GM12878 (cell line): ENCODE results near the gene TPGS1. TPM values are rescaled to one million over a fixed set of nuclear protein-coding genes. Genes with fewer than 3 reads are reported as not detected.

Experiments used
- ATAC-seq: fragments of 200-7000 bp; cut with Tn5 transposase; 3 replicates; pipeline ENCODE4 v1.9.1; 2020; ENCODE audit warnings: mild to moderate bottlenecking, moderate library complexity
- BruUV-seq: library from RNA; stranded (reverse); fragments of 400-500 nt; replicated peaks from 2 replicates; lab custom pipeline; 2021; lab: Mats Ljungman, UMichigan
- CTCF ChIA-PET: fragments of 300-600 bp; sonication (Branson Sonifier 250); formaldehyde crosslinking; extraction: SDS; loops from one replicate; lab custom pipeline; 2021; ENCODE audit warnings: inconsistent platforms; lab: Yijun Ruan, JAX
- POLR2A ChIA-PET: fragments of 350-600 bp; formaldehyde crosslinking; extraction: SDS; loops from one replicate; lab custom pipeline; 2021; ENCODE audit warnings: inconsistent platforms; lab: Charles Lee
- RAD21 ChIA-PET: fragments of 300-600 bp; sonication (Branson Sonifier 250); formaldehyde crosslinking; loops from one replicate; lab custom pipeline; 2023; ENCODE audit warnings: antibody characterized with exemption; ENCODE audit not compliant: unreplicated experiment; lab: Charles Lee
- SMC1A ChIA-PET: fragments of 300-600 bp; sonication (Branson Sonifier 250); formaldehyde crosslinking; loops from one replicate; lab custom pipeline; 2023; ENCODE audit not compliant: unreplicated experiment, uncharacterized antibody; lab: Charles Lee
- DNase-seq: peaks from one replicate; pipeline ENCODE4 v3.0.0-alpha.2; 2011; ENCODE audit warnings: low read depth, low spot score
- FAIRE-seq: peaks from 3 replicates; lab custom pipeline; 2011; peaks lifted over from hg19 to GRCh38; lab: Jason Lieb, UNC
- H2AFZ ChIP-seq: 2 replicates; pipeline ENCODE4 v1.6.0; 2011; ENCODE audit warnings: low read depth, low read length, control low read depth; ENCODE audit not compliant: control insufficient read depth
- H3K27ac ChIP-seq: 2 replicates; pipeline ENCODE4 v1.5.1; 2011; ENCODE audit warnings: control low read depth; ENCODE audit not compliant: control insufficient read depth, insufficient read depth
- H3K27me3 ChIP-seq, 2 experiments: replicated peaks in 1 of 2; 2 replicates each; pipeline versions ENCODE4 v1.6.0 to v1.6.1; 2011; ENCODE audit warnings: low read length in 1 of 2; ENCODE audit not compliant: control insufficient read depth in 2 of 2, insufficient read depth in 2 of 2
- H3K36me3 ChIP-seq, 2 experiments: 2 replicates each; pipeline ENCODE4 v1.5.1; 2011; ENCODE audit warnings: low read length in 1 of 2; ENCODE audit not compliant: control insufficient read depth in 2 of 2, insufficient read depth in 2 of 2
- H3K4me1 ChIP-seq: 2 replicates; pipeline ENCODE4 v1.6.1; 2011; ENCODE audit warnings: mild to moderate bottlenecking, low read length, moderate library complexity, mixed read lengths; ENCODE audit not compliant: control insufficient read depth, insufficient read depth
- H3K4me2 ChIP-seq: 2 replicates; pipeline ENCODE4 v1.6.0; 2011; ENCODE audit warnings: control low read depth; ENCODE audit not compliant: control insufficient read depth, insufficient read depth
- H3K4me3 ChIP-seq: fragments of 200-600 bp; sonication (generic); 2 replicates; pipeline ENCODE4 v1.5.1; 2016
- H3K79me2 ChIP-seq: 2 replicates; pipeline ENCODE4 v1.6.0; 2011; ENCODE audit warnings: low read length; ENCODE audit not compliant: control insufficient read depth, insufficient read depth
- H3K9ac ChIP-seq: 2 replicates; pipeline ENCODE4 v1.8.0; 2011; ENCODE audit warnings: low read length, control low read depth, mixed read lengths; ENCODE audit not compliant: control insufficient read depth, insufficient read depth
- H3K9me3 ChIP-seq: replicated peaks from 3 replicates; pipeline ENCODE4 v1.5.1; 2011; ENCODE audit warnings: mild to moderate bottlenecking, low read length; ENCODE audit not compliant: control insufficient read depth, insufficient read depth
- H4K20me1 ChIP-seq: 2 replicates; pipeline ENCODE4 v1.6.0; 2011; ENCODE audit not compliant: control insufficient read depth, insufficient read depth
- CEBPB ChIP-seq, 2 experiments: fragments of 150-350 bp in 1 of 2; IDR thresholded peaks; 2 replicates each; pipeline ENCODE4 v1.6.1; 2012 to 2014; ENCODE audit warnings: low read depth in 2 of 2, low read length in 2 of 2, borderline replicate concordance in 1 of 2, inconsistent platforms in 1 of 2
- CREM ChIP-seq: IDR thresholded peaks from 2 replicates; pipeline ENCODE4 v1.6.1; 2014; ENCODE audit warnings: antibody characterized with exemption, low read depth
- GABPA ChIP-seq: IDR thresholded peaks from 2 replicates; pipeline ENCODE4 v1.6.1; 2014; ENCODE audit warnings: antibody characterized with exemption, low read depth, mild to moderate bottlenecking, inconsistent platforms
- HDAC6 ChIP-seq: fragments of 200-600 bp; sonication (generic); IDR thresholded peaks from one replicate; pipeline ENCODE4 v1.8.0; 2017; ENCODE audit warnings: antibody characterized with exemption; ENCODE audit not compliant: unreplicated experiment
- KLF5 ChIP-seq: fragments of 450-650 bp; IDR thresholded peaks from 2 replicates; pipeline ENCODE4 v1.6.1; 2014; ENCODE audit warnings: mild to moderate bottlenecking; ENCODE audit not compliant: partially characterized antibody
- NFIC ChIP-seq: IDR thresholded peaks from 2 replicates; pipeline ENCODE4 v1.6.1; 2012; ENCODE audit warnings: low read depth, mild to moderate bottlenecking, inconsistent platforms, low read length, moderate library complexity
- POLR2A ChIP-seq: IDR thresholded peaks from 2 replicates; pipeline ENCODE4 v1.6.1; 2011; ENCODE audit warnings: low read depth, mild to moderate bottlenecking, low read length
- POLR2AphosphoS5 ChIP-seq: IDR thresholded peaks from 2 replicates; pipeline ENCODE4 v1.6.1; 2011; ENCODE audit warnings: mild to moderate bottlenecking, low read length, inconsistent platforms
- RAD51 ChIP-seq: fragments of 450-650 bp; IDR thresholded peaks from 2 replicates; pipeline ENCODE4 v1.6.1; 2016; ENCODE audit warnings: moderate library complexity, mild to moderate bottlenecking, inconsistent platforms
- SMAD1 ChIP-seq: fragments of 450-650 bp; IDR thresholded peaks from 2 replicates; pipeline ENCODE4 v1.6.1; 2018; ENCODE audit warnings: mild to moderate bottlenecking, low read depth; ENCODE audit not compliant: partially characterized antibody
- TCF3 ChIP-seq: IDR thresholded peaks from 2 replicates; pipeline ENCODE4 v1.6.1; 2012; ENCODE audit warnings: low read depth, mild to moderate bottlenecking, low read length, borderline replicate concordance; ENCODE audit not compliant: insufficient read depth
- WGBS: methylation state at CpG from one replicate; pipeline ENCODE4 v1.1.6; 2016; ENCODE audit warnings: low lambda C conversion rate; ENCODE audit not compliant: insufficient replicate concordance, insufficient coverage; ENCODE audit errors: missing lambda C conversion rate; 5-methylcytosine and 5-hydroxymethylcytosine counted together
- in situ Hi-C: fragments of 300-500 bp; cut with MboI; formaldehyde crosslinking; loops from 9 replicates; pipeline ENCODE4 v1.14.3; 2018; ENCODE audit warnings: mixed read lengths
- intact Hi-C: fragments of 100-400 bp; cut with micrococcal nuclease; formaldehyde crosslinking; loops from one replicate; pipeline ENCODE4 v1.14.2; 2022; ENCODE audit not compliant: unreplicated experiment
- polyA plus RNA-seq, 11 experiments: library from polyadenylated mRNA; depleted of rRNA in 4 of 11; unstranded in 6 of 11; stranded (reverse) in 5 of 11; fragments of >200 nt; fragmentation: Nextera tagmentation in 4 of 11; fragmentation: Illumina TruSeq in 1 of 11; extraction: Ambion mirVana in 4 of 11; extraction: Trizol in 1 of 11; gene quantifications; 1 replicate in 1 of 11; 2 replicates in 10 of 11; pipeline versions ENCODE4 v1.2.1 to v1.2.3, GENCODE V29; 2011 to 2016; ENCODE audit warnings: inconsistent platforms in 2 of 11, missing spikeins in 2 of 11, low read depth in 1 of 11
- total RNA-seq, 4 experiments: library from RNA; depleted of rRNA in 3 of 4; stranded (reverse); fragments of >200 nt in 3 of 4; fragmentation: Illumina TruSeq in 1 of 4; extraction: Trizol in 1 of 4; gene quantifications; 2 replicates each; pipeline versions ENCODE4 v1.2.1 to v1.2.3, GENCODE V29; 2013 to 2021
- TF ChIP-seq, protein P1 (sequence below): fragments of 450-650 bp; IDR thresholded peaks from 2 replicates; pipeline ENCODE4 v1.6.1; 2018; ENCODE audit warnings: mild to moderate bottlenecking, low read depth, moderate library complexity; ENCODE audit not compliant: partially characterized antibody

TPGS1 gene
- total and polyA plus RNA-seq, 10 of the 15 experiments (the other 5 are each of a cell fraction or from before 2014, with no cell fraction given), result 0.24 to 24.7 (median 7.7) TPM; not detected in 2

- TF ChIP-seq NFIC, result no peak
These were observed 35.0 kb downstream of the TPGS1 start (continued) for GRCh38 chr19:542173-542866.

GRCh38 chr19:543910-544608 lies 36.8 kb downstream of the TPGS1 start, which contains the start of gene GZMM:
TSS of gene GZMM (plus strand) at chr19:544053. CDS start at chr19:544072, 19 bp downstream.
- H3K4me3 ChIP-seq, result no peak within 1 kb of the TSS
- no peaks in the 10 kb centered on the region for H3K9me3 ChIP-seq

GRCh38 chr19:547117-547516 lies 39.8 kb downstream of the TPGS1 start:
- DNase-seq (no peak), FAIRE-seq (no peak), ATAC-seq (no peak)
- Histone ChIP-seq H3K4me2 (no peak overlapping the region), H4K20me1 (no peaks in the 10 kb centered on the region), H3K27ac (no peak overlapping the region), H2AFZ (no peak overlapping the region), H3K9ac (no peak overlapping the region), H3K36me3 (no peaks in the 10 kb centered on the region), H3K4me1 (no peaks in the 10 kb centered on the region), H3K9me3 (no peaks in the 10 kb centered on the region), H3K4me3 (no peak overlapping the region), H3K79me2 (no peaks in the 10 kb centered on the region), H3K27me3 (no peaks in the 10 kb centered on the region)
- ChIA-PET SMC1A (no interaction called here), POLR2A (no interaction called here), RAD21 (no interaction called here), CTCF (no interaction called here)
- whole genome bisulfite sequencing, result 79% methylated on average over 14 of the region's 15 CpGs
- in situ Hi-C loops, result no loop called here
- no TSS peak for BruUV-seq
- intact Hi-C loops, result no loop called here
- TF ChIP-seq CREM (no peak), GABPA (no peak), SMAD1 (no peak), POLR2AphosphoS5 (no peak), KLF5 (no peak), HDAC6 (no peak), RAD51 (no peak), CEBPB (IDR thresholded peaks at IDR 0.05; ENCODE audit: borderline replicate concordance in 1 of 2, low read depth in 2 of 2, low read length in 2 of 2) (no peak), TCF3 (no peak)
- TF ChIP-seq, protein P1, sequence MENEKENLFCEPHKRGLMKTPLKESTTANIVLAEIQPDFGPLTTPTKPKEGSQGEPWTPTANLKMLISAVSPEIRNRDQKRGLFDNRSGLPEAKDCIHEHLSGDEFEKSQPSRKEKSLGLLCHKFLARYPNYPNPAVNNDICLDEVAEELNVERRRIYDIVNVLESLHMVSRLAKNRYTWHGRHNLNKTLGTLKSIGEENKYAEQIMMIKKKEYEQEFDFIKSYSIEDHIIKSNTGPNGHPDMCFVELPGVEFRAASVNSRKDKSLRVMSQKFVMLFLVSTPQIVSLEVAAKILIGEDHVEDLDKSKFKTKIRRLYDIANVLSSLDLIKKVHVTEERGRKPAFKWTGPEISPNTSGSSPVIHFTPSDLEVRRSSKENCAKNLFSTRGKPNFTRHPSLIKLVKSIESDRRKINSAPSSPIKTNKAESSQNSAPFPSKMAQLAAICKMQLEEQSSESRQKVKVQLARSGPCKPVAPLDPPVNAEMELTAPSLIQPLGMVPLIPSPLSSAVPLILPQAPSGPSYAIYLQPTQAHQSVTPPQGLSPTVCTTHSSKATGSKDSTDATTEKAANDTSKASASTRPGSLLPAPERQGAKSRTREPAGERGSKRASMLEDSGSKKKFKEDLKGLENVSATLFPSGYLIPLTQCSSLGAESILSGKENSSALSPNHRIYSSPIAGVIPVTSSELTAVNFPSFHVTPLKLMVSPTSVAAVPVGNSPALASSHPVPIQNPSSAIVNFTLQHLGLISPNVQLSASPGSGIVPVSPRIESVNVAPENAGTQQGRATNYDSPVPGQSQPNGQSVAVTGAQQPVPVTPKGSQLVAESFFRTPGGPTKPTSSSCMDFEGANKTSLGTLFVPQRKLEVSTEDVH, result no peak

More at GRCh38 chr19:543910-544608, 36.8 kb downstream of the TPGS1 start, which contains the start of gene GZMM:
- intact Hi-C loops (no loop called here), in situ Hi-C loops (no loop called here)
- ChIA-PET RAD21 (no interaction called here), CTCF (no interaction called here), SMC1A (no interaction called here), POLR2A (no interaction called here)
- WGBS, result 60% methylated on average over 24 of the region's 31 CpGs
- no TSS peak for BruUV-seq
- no peak for FAIRE-seq
- Histone ChIP-seq H4K20me1 (no peaks in the 10 kb centered on the region; the same call in 1 of the 2 replicates), H3K36me3 (no peaks in the 10 kb centered on the region; a peak in 2 of 4 replicates), H2AFZ (no peak within 1 kb of the TSS), H3K79me2 (no peaks in the 10 kb centered on the region), H3K4me2 (no peak within 1 kb of the TSS), H3K27me3 (no peaks in the 10 kb centered on the region), H3K9ac (no peak within 1 kb of the TSS), H3K27ac (no peak within 1 kb of the TSS), H3K4me1 (no peaks in the 10 kb centered on the region)
- TF ChIP-seq SMAD1 (no peak), POLR2A (peak; percentile 51)
- no peak for DNase-seq
- ATAC-seq, result peak; percentile 68
